Fibroblast of mammary gland (primary cell): ENCODE measurements around the gene LAMA3.

ENCODE experiments used
- DNase-seq: peaks from one replicate; pipeline ENCODE4 v3.0.0-alpha.2; 2010; ENCODE audit warnings: low read depth
- H3K4me3 ChIP-seq: 2 replicates; pipeline ENCODE4 v1.5.1; 2011; ENCODE audit warnings: low read depth, mild to moderate bottlenecking, low read length, moderate library complexity; ENCODE audit not compliant: control insufficient read depth
- TF ChIP-seq, protein P1 (sequence below): conservative IDR thresholded peaks from 2 replicates; pipeline ENCODE4 v1.5.1; 2011; ENCODE audit warnings: low read depth, low read length, inconsistent platforms; ENCODE audit not compliant: control insufficient read depth, insufficient read depth

Gene LAMA3

DNA sequence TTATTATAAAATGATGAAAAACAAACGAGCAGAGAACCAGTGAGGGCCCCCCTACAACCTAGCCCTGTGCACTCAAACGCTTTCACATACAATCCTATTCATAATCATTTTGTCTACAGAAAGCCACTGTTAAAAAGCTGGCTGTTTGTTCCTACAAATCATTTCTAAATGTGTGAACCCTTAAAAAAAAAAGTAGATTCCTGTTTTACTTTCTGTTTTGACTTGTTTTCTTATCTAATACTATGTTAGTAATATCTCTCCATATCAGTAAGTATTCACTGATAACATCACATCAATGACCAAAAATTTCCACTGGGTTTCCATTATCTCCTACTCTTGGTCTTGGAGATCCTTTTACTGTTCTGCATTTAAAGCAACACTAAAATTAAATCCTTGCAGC, 196.5 kb downstream of the LAMA3 start:
- TF ChIP-seq, protein P1, sequence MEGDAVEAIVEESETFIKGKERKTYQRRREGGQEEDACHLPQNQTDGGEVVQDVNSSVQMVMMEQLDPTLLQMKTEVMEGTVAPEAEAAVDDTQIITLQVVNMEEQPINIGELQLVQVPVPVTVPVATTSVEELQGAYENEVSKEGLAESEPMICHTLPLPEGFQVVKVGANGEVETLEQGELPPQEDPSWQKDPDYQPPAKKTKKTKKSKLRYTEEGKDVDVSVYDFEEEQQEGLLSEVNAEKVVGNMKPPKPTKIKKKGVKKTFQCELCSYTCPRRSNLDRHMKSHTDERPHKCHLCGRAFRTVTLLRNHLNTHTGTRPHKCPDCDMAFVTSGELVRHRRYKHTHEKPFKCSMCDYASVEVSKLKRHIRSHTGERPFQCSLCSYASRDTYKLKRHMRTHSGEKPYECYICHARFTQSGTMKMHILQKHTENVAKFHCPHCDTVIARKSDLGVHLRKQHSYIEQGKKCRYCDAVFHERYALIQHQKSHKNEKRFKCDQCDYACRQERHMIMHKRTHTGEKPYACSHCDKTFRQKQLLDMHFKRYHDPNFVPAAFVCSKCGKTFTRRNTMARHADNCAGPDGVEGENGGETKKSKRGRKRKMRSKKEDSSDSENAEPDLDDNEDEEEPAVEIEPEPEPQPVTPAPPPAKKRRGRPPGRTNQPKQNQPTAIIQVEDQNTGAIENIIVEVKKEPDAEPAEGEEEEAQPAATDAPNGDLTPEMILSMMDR, result no peak
- DNase-seq, result no peak
- no peak overlapping the region for H3K4me3 ChIP-seq

DNA sequence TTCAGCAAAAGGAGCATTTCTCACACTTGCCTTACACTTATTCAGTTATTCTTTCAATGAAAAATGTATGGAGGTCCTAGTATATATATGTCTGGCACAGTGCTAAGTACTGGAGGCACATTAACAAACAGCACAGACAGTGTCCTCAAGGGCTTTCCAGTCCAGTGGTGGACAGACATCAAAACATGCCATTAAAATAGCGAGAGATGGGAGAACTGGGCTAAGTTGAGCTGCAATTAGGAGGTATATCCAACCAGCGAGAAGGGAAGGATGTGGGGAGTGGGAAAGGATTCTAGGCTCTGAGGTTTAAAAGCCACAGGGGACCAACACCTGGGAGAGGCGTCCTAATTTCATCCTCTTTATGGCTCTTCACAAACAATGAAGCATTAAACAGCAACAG, 197.8 kb downstream of the LAMA3 start:
- no peak for DNase-seq
- no peak overlapping the region for H3K4me3 ChIP-seq
- TF ChIP-seq, protein P1, result no peak

GRCh38 chr18:23887493-23887892, 198.2 kb downstream of the LAMA3 start:
- DNase-seq, result peak; percentile 18
- no peak overlapping the region for H3K4me3 ChIP-seq
- TF ChIP-seq, protein P1, result no peak

- TF ChIP-seq, protein P1, result no peak
- no peak for DNase-seq
- no peak overlapping the region for H3K4me3 ChIP-seq
Observed at GRCh38 chr18:23888881-23889280, 199.6 kb downstream of the LAMA3 start.

DNA sequence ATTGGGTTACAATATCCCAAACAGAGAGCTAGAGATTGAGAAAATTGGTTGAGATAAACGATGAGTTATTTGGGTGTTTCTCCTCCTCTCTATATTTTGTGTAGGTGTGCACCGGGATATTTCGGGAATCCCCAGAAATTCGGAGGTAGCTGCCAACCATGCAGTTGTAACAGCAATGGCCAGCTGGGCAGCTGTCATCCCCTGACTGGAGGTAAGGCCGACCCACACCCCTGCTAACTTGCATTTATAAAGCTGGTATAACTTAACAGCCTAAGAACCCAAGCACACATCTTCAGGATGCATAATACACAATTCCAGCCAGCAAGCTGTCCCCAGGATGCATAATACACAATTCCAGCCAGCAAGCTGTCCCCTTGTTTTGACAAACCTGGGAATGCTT, 200.7 kb downstream of the LAMA3 start:
- TF ChIP-seq, protein P1, result no peak
- H3K4me3 ChIP-seq, result no peak overlapping the region
- no peak for DNase-seq

GRCh38 chr18:23890589-23890988, 201.3 kb downstream of the LAMA3 start:
- DNase-seq, result peak; percentile 52
- TF ChIP-seq, protein P1, result no peak
- no peak overlapping the region for H3K4me3 ChIP-seq

DNA sequence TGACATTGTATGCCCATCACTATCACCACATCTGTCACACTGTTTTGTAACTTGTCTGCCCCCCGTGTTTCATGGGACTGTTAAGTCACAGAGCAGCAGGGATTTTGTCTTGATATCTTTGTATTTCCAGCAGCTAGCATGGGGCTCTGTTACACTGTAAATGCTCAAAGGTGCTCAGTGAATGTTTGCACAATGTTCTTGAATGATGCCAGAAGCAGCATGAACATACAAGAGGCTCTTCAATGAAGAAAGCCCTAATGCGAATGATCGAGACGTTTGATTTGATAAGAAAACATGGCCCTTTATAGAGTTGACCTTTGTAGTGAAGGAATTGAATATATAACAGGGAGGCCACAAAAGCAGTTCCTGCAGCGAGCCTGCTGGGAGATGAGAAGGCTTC, 204.4 kb downstream of the LAMA3 start:
- TF ChIP-seq, protein P1, result no peak
- no peak overlapping the region for H3K4me3 ChIP-seq
- DNase-seq, result no peak
